A549 (cell line): ENCODE data around the gene FIBCD1. TPM values are rescaled to one million over a fixed set of nuclear protein-coding genes. Genes with fewer than 3 reads are reported as not detected.

Experiments
- ATAC-seq, 2 experiments: fragments of 200-7000 bp in 1 of 2; fragments of >200 bp in 1 of 2; cut with Nextera tagmentation in 1 of 2; cut with Tn5 transposase in 1 of 2; 3 replicates each; pipeline versions ENCODE4 v1.8.0 to v1.9.1; 2018 to 2020; ENCODE audit warnings: mild to moderate bottlenecking in 1 of 2, moderate library complexity in 1 of 2
- CTCF ChIA-PET: fragments of 300-600 bp; sonication (Branson Sonifier 250); formaldehyde crosslinking; extraction: SDS; loops from one replicate; lab custom pipeline; 2021; ENCODE audit warnings: antibody characterized with exemption, inconsistent platforms; lab: Yijun Ruan, JAX
- POLR2A ChIA-PET: fragments of 350-600 bp; formaldehyde crosslinking; extraction: SDS; loops from one replicate; lab custom pipeline; 2021; ENCODE audit warnings: antibody characterized with exemption, inconsistent platforms; lab: Yijun Ruan, JAX
- DNase-seq, 2 experiments: peaks; one replicate each; pipeline versions ENCODE4 v3.0.0 to v3.0.0-alpha.2; 2011 to 2016; ENCODE audit warnings: low read depth in 1 of 2, low spot score in 1 of 2
- FAIRE-seq: peaks from 2 replicates; lab custom pipeline; 2011; peaks lifted over from hg19 to GRCh38; lab: Jason Lieb, UNC
- H3K27ac ChIP-seq, 2 experiments: fragments of >200 bp; sonication (Bioruptor Twin); formaldehyde crosslinking; 3 replicates each; pipeline ENCODE4 v1.5.1; 2016 to 2017
- H3K4me1 ChIP-seq: fragments of >200 bp; sonication (Bioruptor Twin); formaldehyde crosslinking; 3 replicates; pipeline ENCODE4 v1.6.1; 2016
- H3K4me2 ChIP-seq: fragments of >200 bp; sonication (Bioruptor Twin); formaldehyde crosslinking; 3 replicates; pipeline ENCODE4 v1.6.1; 2016
- H3K4me3 ChIP-seq: fragments of >200 bp; sonication (Bioruptor Twin); formaldehyde crosslinking; 3 replicates; pipeline ENCODE4 v1.5.1; 2016
- H3K9me3 ChIP-seq: fragments of >200 bp; sonication (Bioruptor Twin); formaldehyde crosslinking; 3 replicates; pipeline ENCODE4 v1.6.1; 2016
- ATOH8 ChIP-seq: fragments of 250-450 bp; sonication (Bioruptor Pico); IDR thresholded peaks from 2 replicates; pipeline ENCODE4 v1.5.0; 2020; ENCODE audit warnings: low read depth, mild to moderate bottlenecking, moderate library complexity
- CBX8 ChIP-seq: fragments of 200-600 bp; sonication (generic); IDR thresholded peaks from 2 replicates; pipeline ENCODE4 v1.6.1; 2016
- CHD2 ChIP-seq: fragments of 150-350 bp; IDR thresholded peaks from 2 replicates; pipeline ENCODE4 v1.6.1; 2014; ENCODE audit warnings: low read length; ENCODE audit not compliant: partially characterized antibody
- FOXS1 ChIP-seq: fragments of 250-450 bp; sonication (Bioruptor Pico); IDR thresholded peaks from 2 replicates; pipeline ENCODE4 v1.5.0; 2020; ENCODE audit warnings: mild to moderate bottlenecking, moderate library complexity
- GATA3 ChIP-seq: IDR thresholded peaks from 2 replicates; pipeline ENCODE4 v1.6.1; 2012; ENCODE audit warnings: borderline replicate concordance
- HEYL ChIP-seq: fragments of 250-450 bp; sonication (Bioruptor Pico); IDR thresholded peaks from 2 replicates; pipeline ENCODE4 v1.8.0; 2021; ENCODE audit warnings: mild to moderate bottlenecking, moderate library complexity
- HMGXB4 ChIP-seq: fragments of 250-450 bp; sonication (Bioruptor Pico); IDR thresholded peaks from 2 replicates; pipeline ENCODE4 v1.5.0; 2021; ENCODE audit warnings: mild to moderate bottlenecking, moderate library complexity, borderline replicate concordance
- JUN ChIP-seq, 2 experiments: fragments of >200 bp; sonication (Bioruptor Twin); formaldehyde crosslinking; IDR thresholded peaks; 2 replicates in 1 of 2; 3 replicates in 1 of 2; pipeline ENCODE4 v1.6.1; 2016 to 2017
- MAFK ChIP-seq: fragments of 450-650 bp; IDR thresholded peaks from 2 replicates; pipeline ENCODE4 v1.6.1; 2014; ENCODE audit not compliant: partially characterized antibody
- MAZ ChIP-seq: fragments of 150-350 bp; IDR thresholded peaks from 2 replicates; pipeline ENCODE4 v1.6.1; 2014; ENCODE audit warnings: antibody characterized with exemption, low read depth, low read length, borderline replicate concordance
- PHF8 ChIP-seq: fragments of 200-600 bp; sonication (generic); IDR thresholded peaks from 2 replicates; pipeline ENCODE4 v1.6.1; 2016; ENCODE audit warnings: low read depth, mild to moderate bottlenecking, antibody characterized with exemption, moderate library complexity, borderline replicate concordance
- POLR2A ChIP-seq: IDR thresholded peaks from 2 replicates; pipeline ENCODE4 v1.6.1; 2012; ENCODE audit warnings: mild to moderate bottlenecking, low read length
- POLR2AphosphoS2 ChIP-seq: conservative IDR thresholded peaks from 2 replicates; pipeline ENCODE4 v1.6.1; 2012; ENCODE audit warnings: low read length, improper control_type of control experiment, inconsistent platforms
- RCOR1 ChIP-seq: fragments of 150-350 bp; IDR thresholded peaks from 2 replicates; pipeline ENCODE4 v1.6.1; 2014; ENCODE audit warnings: antibody characterized with exemption, low read length, low read depth
- RNF2 ChIP-seq: fragments of 200-600 bp; sonication (generic); IDR thresholded peaks from 2 replicates; pipeline ENCODE4 v1.6.1; 2016; ENCODE audit warnings: low read depth, mild to moderate bottlenecking, antibody characterized with exemption, moderate library complexity, borderline replicate concordance
- TFCP2L1 ChIP-seq: fragments of 250-450 bp; sonication (Bioruptor Pico); IDR thresholded peaks from 2 replicates; pipeline ENCODE4 v1.5.0; 2021; ENCODE audit warnings: mild to moderate bottlenecking
- USF2 ChIP-seq: fragments of 450-650 bp; IDR thresholded peaks from 2 replicates; pipeline ENCODE4 v1.6.1; 2014; ENCODE audit warnings: antibody characterized with exemption
- ZC3H11A ChIP-seq: fragments of 450-650 bp; IDR thresholded peaks from 2 replicates; pipeline ENCODE4 v1.6.1; 2014; ENCODE audit warnings: antibody characterized with exemption, mild to moderate bottlenecking
- ZFP36 ChIP-seq: fragments of 450-650 bp; IDR thresholded peaks from 2 replicates; pipeline ENCODE4 v1.6.1; 2014; ENCODE audit warnings: borderline replicate concordance; ENCODE audit not compliant: partially characterized antibody
- ZNF302 ChIP-seq: fragments of 250-450 bp; sonication (Bioruptor Pico); IDR thresholded peaks from 2 replicates; pipeline ENCODE4 v1.9.0; 2021; ENCODE audit warnings: inconsistent platforms, mild to moderate bottlenecking, moderate library complexity
- ZSCAN20 ChIP-seq: fragments of 250-450 bp; sonication (Bioruptor Pico); IDR thresholded peaks from 2 replicates; pipeline ENCODE4 v1.8.0; 2022; ENCODE audit warnings: mild to moderate bottlenecking, moderate library complexity
- WGBS: methylation state at CpG from one replicate; pipeline ENCODE4 v1.1.6; 2017; ENCODE audit errors: missing lambda C conversion rate; 5-methylcytosine and 5-hydroxymethylcytosine counted together
- polyA plus RNA-seq, 4 experiments: library from polyadenylated mRNA; depleted of rRNA in 3 of 4; stranded (reverse); fragments of >200 nt; fragmentation: RNase III in 1 of 4; extraction: RNeasy Plus Mini Kit Qiagen cat#74134 plus additional on column Dnase treatment in 1 of 4; gene quantifications; 2 replicates in 3 of 4; 3 replicates in 1 of 4; pipeline ENCODE4 v1.2.3, GENCODE V29; 2011 to 2017

Gene FIBCD1
- polyA plus RNA-seq, 2 of the 4 experiments (the other 2 are of a cell fraction), result 4.8 to 4.9 TPM

- 42% methylated on average over 17 of the region's 25 CpGs for WGBS
- ChIA-PET POLR2A (no interaction called here), CTCF (interaction anchor here (1.1 to 4.1 kb wide), 7 partner anchors 8 to 147 kb away, joined by 3 to 22 read pairs (median 8); no protein-coding TSS in a partner anchor)
- Histone ChIP-seq H3K4me2 (no peak overlapping the region), H3K4me1 (no peaks in the 10 kb centered on the region), H3K4me3 (no peak overlapping the region), H3K27ac (no peak overlapping the region), H3K9me3 (no peaks in the 10 kb centered on the region)
- DNase-seq (no peak), FAIRE-seq (no peak), ATAC-seq (no peak)
- no peak for TF ChIP-seq CHD2
- no peak for TF ChIP-seq RCOR1
- no peak for TF ChIP-seq ZNF302 (CRISPR knock-in tag)
- no peak for TF ChIP-seq FOXS1
- no peak for TF ChIP-seq HEYL
- no peak for TF ChIP-seq MAFK
- TF ChIP-seq TFCP2L1, result no peak
- no peak for TF ChIP-seq HMGXB4 (CRISPR knock-in tag)
- no peak for TF ChIP-seq ZSCAN20 (CRISPR knock-in tag)
- no peak for TF ChIP-seq PHF8
- TF ChIP-seq ATOH8 (CRISPR knock-in tag), result no peak
- no peak for TF ChIP-seq MAZ
- TF ChIP-seq JUN (IDR thresholded peaks at IDR 0.05), result no peak
- no peak for TF ChIP-seq GATA3
- TF ChIP-seq POLR2A, result no peak
- TF ChIP-seq POLR2AphosphoS2, result no peak
- TF ChIP-seq CBX8, result no peak
- no peak for TF ChIP-seq USF2
Observed at GRCh38 chr9:130899051-130899748, 39.8 kb downstream of the FIBCD1 start.

- FAIRE-seq, result no peak
- TF ChIP-seq ZFP36 (no peak), ATOH8 (CRISPR knock-in tag) (no peak), RNF2 (no peak), ZC3H11A (no peak)
- Histone ChIP-seq H3K9me3 (no peaks in the 10 kb centered on the region), H3K27ac (no peak overlapping the region), H3K4me3 (no peak overlapping the region), H3K4me1 (no peaks in the 10 kb centered on the region), H3K4me2 (no peak overlapping the region)
- CTCF ChIA-PET, result interaction anchor here (0.7 to 3.5 kb wide), 4 partner anchors 10 to 162 kb away, joined by 3 to 16 read pairs (median 4); no protein-coding TSS in a partner anchor
- no peak for ATAC-seq
- POLR2A ChIA-PET, result no interaction called here
- 58% methylated on average over 4 of the region's 4 CpGs for WGBS
- DNase-seq, result no peak
Observed at GRCh38 chr9:130898552-130898852, 40.5 kb downstream of the FIBCD1 start.
